KBM-7 (cell line): ENCODE results near the gene CRIP1.

ENCODE experiments used
- DNase-seq: peaks from one replicate; pipeline ENCODE4 v3.0.0-alpha.2; 2015
- in situ Hi-C: fragments of 300-500 bp; cut with MboI; formaldehyde crosslinking; loops from 2 replicates; pipeline ENCODE4 v1.14.3; 2020; ENCODE audit warnings: low sequenced_read_pairs, low pct_unique_long_range_greater_than_20kb, mixed read lengths

CRIP1 gene

DNA sequence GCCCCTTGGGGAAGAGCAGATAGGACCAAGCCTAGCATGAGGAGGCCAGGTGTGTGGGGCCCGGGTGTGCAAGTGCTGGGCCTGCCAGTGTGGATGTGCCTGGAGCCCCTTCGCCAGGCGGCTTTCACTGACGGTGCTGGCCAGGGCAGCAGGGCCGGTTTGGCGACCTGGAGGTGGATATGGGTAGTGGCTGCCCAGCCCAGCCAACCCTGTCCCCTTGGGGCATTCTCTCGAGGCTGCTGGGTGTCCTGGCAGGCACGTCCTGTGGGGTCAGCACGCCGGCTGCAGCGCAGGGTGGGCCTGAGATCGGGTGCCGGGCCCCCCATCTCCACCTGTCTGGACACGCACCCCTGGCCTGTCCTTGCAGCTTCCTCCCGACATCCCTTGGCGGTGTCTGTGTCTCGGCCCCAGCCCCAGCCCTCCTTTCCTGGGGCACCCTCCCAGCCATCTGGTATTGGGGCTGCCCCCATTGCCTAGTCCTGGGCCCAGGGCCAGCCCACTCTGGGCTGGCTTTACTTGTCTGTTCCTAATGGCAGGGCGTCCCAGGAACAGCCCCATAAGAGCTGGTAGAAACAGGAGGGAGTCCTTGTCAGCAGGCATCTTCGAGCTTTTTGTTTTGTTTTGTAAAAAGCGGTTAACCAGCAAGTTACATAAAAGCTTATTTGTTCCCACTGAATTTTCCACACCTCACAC lies 19.3 kb upstream of the CRIP1 start:
- in situ Hi-C loops = no loop called here
- DNase-seq = no peak

GRCh38 chr14:105467942-105468471 lies 18.7 kb upstream of the CRIP1 start:
- in situ Hi-C loops = no loop called here

DNA sequence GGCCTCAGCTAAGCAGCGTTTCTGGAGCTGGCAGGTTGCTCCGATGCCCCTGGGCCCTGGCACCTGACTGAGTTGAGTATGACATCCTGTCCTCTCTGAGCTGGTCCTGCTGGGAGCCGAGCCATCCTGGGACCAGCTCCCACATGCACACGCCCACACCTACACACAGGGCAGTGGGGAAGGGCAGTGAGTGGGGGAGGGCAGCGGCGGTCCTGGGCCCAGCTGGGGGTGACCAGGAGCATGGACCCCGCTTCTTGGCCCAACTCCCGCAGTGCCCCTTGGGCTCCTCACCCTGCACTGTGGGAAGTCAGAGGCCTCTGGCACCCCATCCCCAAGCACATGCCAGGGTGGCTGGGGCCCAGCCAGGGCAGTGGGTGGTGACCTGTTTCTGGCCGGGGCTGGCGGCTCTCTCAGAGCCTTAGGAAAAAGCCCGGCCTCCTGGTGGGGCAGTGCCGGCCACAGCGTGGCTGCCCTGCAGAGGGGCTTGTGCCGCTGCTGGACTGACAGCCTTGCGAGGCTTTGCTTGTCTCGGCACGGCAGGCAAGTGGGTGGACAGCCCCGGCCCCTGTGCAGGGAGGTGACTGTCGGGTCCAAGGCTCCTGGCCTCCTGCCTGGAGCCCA lies 18.0 kb upstream of the CRIP1 start:
- DNase-seq = no peak
- in situ Hi-C loops = no loop called here

More at GRCh38 chr14:105467942-105468471, 18.7 kb upstream of the CRIP1 start:
- DNase-seq = no peak

- no peak for DNase-seq
- in situ Hi-C loops = no loop called here
These were observed 17.0 kb upstream of the CRIP1 start for GRCh38 chr14:105469456-105470349.

GRCh38 chr14:105470350-105471296 lies 16.1 kb upstream of the CRIP1 start:
- DNase-seq = no peak
- in situ Hi-C loops = no loop called here

GRCh38 chr14:105471297-105471821 lies 15.3 kb upstream of the CRIP1 start:
- no peak for DNase-seq
- in situ Hi-C loops = no loop called here

DNA sequence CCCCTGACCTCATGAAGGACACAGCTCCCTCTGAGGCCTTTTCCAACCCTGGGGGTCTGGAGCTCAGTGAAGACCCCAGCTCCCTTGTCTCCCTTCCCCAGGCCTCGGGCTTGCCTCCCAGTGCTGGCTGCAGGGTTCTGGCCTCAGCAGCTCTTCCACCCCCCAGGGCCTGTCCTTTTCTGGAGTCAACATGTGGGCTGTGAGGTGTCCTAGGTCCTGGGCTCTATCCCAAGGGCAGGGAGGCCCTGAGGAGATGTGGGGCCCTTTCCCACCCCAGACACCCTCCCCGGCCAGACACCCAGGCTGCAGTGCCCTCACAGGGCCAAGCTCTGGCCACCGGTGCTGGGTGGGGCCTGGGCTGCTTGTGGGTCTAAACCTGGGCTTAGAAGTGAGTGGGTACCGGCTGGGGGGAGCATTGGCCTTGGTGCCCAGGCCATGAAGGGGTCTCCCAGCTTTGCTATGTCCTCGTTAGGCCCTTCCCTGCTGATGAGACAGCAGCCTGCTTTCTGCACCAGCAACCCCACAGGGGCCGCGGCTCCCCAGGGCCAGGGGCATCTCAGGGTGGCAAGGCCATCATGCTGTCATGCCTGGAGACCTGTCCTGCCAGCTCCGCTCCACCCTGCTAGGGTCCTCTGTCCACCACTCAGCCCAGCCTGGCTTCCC lies 14.7 kb upstream of the CRIP1 start:
- in situ Hi-C loops = no loop called here
- no peak for DNase-seq

DNA sequence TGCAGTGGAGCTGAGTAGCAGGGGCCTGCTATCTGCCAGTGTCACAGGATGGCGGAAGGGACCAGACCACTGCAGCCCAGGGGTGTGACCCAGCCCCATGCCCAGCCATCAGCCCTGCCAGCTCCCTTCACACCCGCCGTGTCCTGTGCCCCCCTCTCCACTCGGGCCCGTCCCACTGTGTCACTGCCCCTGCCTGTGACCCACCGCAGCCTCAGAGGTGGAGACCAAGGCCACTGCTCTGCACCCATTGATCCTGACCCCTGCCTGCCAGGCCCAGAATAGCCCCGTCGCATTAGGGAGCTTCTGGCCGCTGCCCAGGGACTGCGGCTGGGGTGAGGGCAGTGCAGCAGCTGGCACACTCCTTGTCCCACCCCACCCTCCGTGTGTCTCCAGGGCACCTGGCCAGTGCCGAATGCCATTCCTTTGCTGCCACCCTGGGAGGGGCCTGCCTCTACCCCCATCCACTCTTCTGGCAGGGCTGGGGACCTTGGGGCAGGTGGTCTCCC lies 14.1 kb upstream of the CRIP1 start:
- in situ Hi-C loops = no loop called here
- no peak for DNase-seq

DNA sequence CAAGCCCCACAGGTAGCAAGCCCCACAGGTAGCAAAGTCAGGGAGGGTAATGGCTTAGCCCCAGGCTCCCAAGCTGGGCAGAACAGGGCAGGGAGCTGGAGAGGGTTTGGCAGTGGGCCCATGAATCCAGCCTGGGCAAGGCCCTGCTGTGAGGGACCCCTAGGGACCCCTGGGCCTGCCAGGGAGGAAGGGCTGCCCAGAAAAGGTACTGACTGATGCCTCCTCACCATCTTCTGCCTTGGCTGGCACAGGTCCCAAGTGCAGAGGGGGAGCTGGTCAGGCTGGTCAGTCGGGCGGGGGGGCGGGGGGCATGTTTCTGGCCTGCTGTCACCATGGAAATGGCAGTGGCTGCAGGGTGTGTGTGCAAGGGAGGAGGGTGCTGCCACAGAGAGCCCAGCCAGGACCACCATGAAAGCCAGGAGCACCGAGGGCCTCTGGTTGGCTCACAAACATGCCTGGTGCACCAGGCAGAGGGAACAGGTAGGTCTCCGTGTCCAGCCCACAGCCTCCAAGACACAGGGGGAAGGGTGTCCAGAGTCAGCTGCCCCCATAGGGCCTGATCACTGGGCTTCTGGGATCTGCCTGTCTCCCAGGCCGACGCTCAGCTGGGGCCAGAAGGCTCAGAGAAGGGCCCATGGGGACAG lies 13.5 kb upstream of the CRIP1 start:
- in situ Hi-C loops = no loop called here
- no peak for DNase-seq

DNA sequence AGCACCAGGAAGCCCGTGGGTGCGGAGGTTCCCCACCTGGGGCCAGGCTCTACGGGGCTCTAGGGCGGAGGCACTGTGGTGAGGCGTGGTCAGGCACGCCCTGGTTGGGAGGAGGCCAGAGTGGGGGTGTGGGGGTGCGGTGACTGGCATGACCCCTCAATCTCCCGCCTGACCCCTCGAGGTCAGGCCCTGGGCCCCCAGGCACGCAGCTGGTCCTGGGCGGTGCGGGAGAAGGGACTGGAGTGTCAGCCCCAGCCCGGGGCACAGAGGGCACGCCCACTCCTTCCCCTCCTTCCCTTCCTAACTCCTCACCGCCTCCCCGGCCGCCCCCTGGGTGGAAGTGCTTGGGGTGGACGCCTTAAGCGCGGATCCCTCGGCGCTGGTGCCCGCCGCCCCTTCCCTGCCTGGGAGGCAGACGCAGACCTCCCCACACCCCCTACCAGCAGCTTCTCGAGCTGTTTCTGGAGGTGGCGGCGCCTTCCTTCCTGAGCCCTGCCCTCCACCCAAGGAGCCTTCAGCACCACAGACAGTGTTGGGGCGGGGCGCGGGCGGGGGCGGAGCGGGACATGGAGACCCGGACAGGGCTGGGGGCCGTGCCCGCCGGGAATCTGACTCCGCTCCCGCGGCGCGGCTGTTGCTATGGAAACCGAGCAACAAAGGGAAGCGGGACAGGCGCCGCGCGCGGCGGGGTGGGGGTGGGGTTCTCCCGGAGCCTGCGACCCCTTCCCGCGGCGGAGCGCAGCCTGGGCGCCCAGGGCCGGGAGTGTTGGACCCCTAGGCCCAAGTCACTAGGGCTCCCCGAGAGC lies 12.8 kb upstream of the CRIP1 start:
- in situ Hi-C loops = no loop called here
- DNase-seq = peak; percentile 76

- DNase-seq = no peak
- in situ Hi-C loops = no loop called here
These were observed 12.0 kb upstream of the CRIP1 start, which contains the start of gene CRIP2 for GRCh38 chr14:105474483-105475268. TSS of gene CRIP2 (plus strand) at chr14:105474821. CDS start at chr14:105474863, 42 bp downstream.

- no peak for DNase-seq
- in situ Hi-C loops = no loop called here
These were observed 11.2 kb upstream of the CRIP1 start for GRCh38 chr14:105475269-105476096.

- DNase-seq = no peak
- in situ Hi-C loops = no loop called here
These were observed 10.4 kb upstream of the CRIP1 start for GRCh38 chr14:105476097-105476830.
